ENCODE measurements around the gene SLC35A4.

DNA sequence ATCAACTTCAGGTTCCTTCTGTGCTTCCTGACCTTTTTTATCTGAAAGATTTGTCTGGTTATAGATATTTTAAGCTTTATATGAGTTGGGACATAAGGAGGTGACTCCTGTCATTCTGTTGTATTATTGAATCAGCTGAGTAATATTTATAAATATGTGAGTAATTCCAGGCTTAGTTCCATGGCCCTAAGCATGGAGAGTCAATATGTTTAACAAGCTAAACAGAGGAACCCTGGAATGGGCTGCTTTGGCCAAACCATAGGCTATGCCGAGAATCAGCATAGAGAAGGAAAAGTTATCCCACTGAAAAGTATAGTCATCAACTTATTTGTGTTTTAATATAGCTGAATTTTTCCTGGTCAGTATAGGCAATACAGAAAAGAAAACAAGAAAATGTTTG, 24.4 kb upstream of the SLC35A4 start:
- TF ChIP-seq EZH2 (conservative IDR thresholded peaks at IDR 0.05; ENCODE audit: low read depth, low read length) (no peak), SUZ12 (IDR thresholded peaks at IDR 0.05; ENCODE audit: low read depth, low read length) (no peak), ZNF24 (IDR thresholded peaks at IDR 0.05) (no peak), RBM39 (IDR thresholded peaks at IDR 0.05; ENCODE audit: low read depth, low read length, poor library complexity, severe bottlenecking) (no peak)
- TF ChIP-seq, protein P1, sequence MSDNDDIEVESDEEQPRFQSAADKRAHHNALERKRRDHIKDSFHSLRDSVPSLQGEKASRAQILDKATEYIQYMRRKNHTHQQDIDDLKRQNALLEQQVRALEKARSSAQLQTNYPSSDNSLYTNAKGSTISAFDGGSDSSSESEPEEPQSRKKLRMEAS (IDR thresholded peaks at IDR 0.05) = no peak

All from HepG2 (cell line).